Activated CD4-positive, alpha-beta T cell treated with anti-CD3 and anti-CD28 coated beads, Interleukin-2, amount 50 U/mL, for 16 hours (primary cell): Measurements from ENCODE around the gene MGAT4A.
"Not testable (repeated sequence)": the region's sequence is repeated elsewhere in the genome, so short reads cannot be mapped to it uniquely, and the experiment has no call there.

Experiments
- DNase-seq: peaks from one replicate; pipeline ENCODE4 v3.0.0-alpha.2; 2020

The MGAT4A gene

DNA sequence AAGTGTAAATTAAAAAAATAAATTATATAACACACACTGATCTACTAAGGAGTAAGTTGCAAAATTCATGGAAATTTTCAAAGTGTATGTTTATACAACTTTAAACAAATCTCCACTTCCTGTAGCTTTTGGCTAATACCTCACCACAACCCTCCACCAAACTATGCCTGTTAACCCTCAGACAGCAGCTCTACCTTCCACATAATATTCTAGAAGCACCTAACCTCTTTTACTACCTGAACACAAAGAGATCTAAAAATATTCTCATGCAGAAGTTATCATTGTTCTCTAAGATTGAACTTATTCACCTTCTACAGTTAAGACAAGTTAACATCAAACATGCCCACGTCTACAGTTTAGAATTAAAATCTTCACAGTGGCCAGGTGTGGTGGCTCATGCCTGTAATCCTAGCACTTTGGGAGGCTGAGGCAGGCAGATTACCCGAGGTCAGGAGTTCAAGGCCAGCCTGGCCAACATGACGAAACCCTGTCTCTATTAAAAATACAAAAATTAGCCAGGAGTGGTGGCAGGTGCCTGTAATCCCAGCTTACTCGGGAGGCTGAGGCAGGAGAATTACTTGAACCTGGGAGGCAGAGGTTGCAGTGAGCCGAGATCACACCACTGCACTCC is 2.7 kb downstream of the MGAT4A start:
- DNase-seq = not testable (repeated sequence)

GRCh38 chr2:98727369-98728087 is 3.4 kb downstream of the MGAT4A start:
- no peak for DNase-seq

DNA sequence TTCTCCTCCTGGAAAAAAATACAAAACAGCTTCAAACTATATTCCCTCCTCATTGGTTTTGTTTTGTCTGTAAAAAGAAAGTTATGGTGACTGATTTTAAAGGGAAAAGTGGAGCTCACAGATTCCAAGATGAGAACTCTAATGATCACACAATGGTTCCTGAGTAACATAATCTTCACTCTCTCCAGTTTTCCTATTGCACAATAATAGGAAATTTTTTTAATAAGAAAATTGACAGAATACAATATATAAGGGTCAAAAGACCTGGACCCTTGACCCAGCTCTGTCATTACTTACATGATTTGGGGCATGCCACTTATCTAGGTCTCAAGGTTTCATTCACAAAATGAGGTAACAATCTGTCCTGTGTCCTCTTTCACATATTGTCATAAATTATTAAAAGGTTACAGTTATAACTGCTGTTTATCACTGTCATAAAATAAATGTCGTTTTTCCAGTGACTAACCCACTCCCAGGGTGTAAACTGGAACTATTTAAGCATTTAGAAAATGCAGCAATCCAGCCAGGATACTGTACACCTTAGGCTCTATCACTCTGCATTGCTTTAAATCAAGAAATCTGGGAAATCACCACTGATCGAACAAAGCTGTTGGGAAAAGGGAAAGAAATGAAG is 4.1 kb downstream of the MGAT4A start:
- no peak for DNase-seq

GRCh38 chr2:98726205-98726604 is 4.7 kb downstream of the MGAT4A start:
- DNase-seq = no peak

DNA sequence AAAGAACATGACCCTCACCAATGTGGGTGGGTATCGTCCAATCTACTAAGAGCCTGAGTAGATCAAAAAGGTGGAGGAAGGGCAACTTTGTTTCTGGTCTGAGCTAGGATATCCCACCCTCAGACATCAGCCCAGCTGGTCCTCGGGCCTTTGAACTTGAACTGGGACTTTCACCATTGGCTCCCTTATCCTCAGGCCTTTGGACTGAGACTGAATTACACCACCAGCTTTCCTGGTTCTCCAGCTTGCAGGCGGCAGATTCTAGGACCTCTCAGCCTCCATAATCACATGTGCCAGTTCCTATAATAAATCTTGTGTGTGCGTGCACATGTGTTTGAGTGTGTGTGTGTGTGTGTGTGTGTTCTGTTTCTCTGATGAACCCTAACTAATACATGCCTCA is 10.6 kb downstream of the MGAT4A start:
- DNase-seq = no peak

DNA sequence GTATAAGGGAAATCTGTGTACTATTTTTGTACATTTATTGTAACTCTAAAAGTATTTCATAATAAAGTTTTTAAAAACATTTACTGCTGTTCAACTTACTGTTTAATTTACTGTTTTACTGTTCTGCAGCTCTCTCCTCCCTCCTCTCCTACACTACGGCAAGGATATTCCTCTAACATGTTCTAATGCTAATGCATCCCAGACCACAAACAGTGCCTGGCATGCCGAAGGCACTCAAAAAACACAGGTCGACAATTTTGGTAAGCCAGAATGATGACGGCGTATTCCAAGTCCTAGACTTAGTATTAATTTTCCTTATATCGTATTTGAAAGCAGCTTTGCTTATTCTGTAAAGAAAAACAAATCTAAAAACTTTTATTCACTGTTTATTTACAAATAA is 13.3 kb downstream of the MGAT4A start:
- DNase-seq = no peak

DNA sequence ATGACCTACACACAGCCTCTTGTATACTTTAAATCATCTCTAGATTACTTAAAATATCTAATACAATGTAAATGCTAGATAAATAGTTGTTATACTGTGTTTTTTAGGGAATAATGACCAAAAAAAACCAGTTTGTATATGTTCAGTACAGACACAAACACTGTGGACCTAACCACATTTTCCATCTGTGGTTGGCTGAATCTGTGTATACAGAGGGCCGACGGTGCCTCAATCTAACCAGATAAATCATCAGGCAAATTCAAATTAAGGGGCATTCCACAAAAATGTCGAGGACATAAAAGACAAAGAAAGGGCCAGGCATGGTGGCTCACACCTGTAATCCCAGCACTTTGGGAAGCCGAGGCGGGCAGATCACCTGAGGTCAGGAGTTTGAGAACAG is 14.1 kb downstream of the MGAT4A start:
- DNase-seq = no peak

DNA sequence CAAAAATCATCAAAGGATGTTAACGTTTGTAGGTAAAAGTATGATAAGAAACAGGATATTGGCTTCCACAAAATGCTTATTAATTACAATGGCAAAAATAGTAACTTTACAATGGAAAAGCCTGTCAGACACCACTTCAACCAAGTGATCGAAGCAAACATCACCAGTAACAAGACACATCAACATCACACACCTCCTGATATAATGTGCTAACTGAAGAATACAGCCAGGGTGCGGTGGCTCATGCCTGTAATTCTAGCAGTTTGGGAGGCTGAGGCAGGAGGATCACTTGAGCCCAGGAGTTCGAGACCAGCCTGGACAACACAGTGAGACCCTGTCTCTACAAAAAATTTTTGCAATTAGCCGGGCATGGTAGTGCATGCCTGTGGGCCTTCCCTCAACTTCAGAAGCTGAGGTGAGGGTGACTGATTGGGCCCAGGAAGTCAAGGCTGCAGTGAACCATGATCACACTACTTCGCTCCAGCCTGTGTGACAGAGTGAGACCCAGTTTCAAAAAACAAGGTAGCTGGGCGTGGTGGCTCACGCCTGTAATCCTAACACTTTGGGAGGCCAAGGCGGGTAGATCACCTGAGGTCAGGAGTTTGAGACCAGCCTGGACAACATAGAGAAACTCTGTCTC is 15.0 kb downstream of the MGAT4A start:
- no peak for DNase-seq

- no peak for DNase-seq
Measured at GRCh38 chr2:98713332-98714015, 17.5 kb downstream of the MGAT4A start.

DNA sequence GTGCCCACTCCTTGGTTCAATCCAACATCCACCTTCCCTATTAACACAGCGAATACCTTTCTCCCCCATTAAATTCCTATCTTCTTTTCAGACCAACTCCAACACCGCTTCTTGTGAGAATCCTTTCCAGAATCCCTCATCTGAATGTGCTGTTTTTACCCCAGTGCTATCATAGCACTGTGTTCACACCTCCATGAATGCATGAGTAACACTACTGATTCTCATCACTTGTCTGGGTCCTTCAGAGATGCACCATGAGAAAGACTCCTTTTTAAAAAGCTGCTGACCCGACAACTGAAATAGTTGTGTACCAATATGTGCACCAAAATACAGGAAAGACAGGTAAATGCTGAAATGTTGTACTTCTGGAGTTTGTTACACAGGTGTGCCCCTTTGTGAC is 18.8 kb downstream of the MGAT4A start:
- DNase-seq = no peak

DNA sequence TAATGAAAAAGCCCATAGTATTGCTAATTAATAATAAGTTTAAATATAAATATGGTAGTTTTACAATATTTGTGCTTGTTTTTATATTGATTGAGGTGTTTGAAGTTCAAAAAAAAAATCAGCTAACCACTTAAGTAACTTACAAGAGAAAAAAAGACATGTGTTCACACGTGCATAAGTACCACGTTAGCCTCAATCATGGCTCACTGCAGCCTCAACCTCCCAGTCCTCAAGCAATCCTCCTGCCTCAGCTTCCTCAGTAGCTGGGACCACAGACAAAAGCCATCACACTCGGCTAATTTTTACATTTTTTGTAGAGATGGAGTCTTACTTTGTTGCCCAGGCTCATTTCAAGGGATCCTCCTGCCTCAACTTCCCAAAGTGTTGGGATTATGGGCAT is 19.4 kb downstream of the MGAT4A start:
- no peak for DNase-seq

GRCh38 chr2:98710734-98711133 is 20.2 kb downstream of the MGAT4A start:
- no peak for DNase-seq

DNA sequence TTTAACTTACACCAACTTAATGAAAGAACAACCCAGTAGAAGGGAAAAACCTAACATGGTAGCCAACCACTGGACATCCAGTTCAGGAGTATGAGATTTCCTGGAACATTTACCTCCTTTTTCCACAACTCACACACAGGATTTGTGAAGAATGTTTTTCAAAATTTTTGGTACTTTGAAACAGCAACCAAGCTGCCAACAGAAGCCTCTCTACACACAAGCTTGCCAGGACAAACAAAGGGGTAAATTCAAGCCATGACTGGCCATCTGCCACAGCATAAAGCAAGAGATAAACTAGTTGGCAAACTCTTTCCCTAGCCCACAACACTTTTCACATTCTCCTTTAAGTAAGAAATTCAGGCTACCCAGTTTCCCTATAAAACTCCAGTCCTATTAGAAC is 21.4 kb downstream of the MGAT4A start:
- DNase-seq = no peak

GRCh38 chr2:98708396-98709186 is 22.3 kb downstream of the MGAT4A start:
- DNase-seq = no peak

DNA sequence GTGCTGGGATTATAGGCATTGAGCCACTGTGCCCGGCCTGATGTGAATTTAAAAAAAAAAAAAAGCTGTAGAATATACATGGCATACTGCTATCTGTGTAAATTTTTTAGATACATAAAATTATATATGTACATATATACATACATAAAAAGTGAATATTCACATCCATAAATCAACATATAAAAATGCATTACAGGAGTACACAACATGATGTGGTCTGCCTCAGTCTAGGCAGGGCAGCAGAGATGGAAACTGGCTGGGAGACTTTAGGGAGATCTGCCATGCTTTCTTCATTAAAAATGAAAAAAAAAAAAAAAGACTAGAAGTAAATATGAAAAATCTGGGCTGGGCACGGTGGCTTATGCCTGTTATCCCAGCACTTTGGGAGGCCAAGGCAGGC is 24.3 kb downstream of the MGAT4A start:
- no peak for DNase-seq

- no peak for DNase-seq
Measured at GRCh38 chr2:98705333-98705617, 25.7 kb downstream of the MGAT4A start.

- DNase-seq = no peak
Measured at GRCh38 chr2:98704499-98705332, 26.2 kb downstream of the MGAT4A start.

DNA sequence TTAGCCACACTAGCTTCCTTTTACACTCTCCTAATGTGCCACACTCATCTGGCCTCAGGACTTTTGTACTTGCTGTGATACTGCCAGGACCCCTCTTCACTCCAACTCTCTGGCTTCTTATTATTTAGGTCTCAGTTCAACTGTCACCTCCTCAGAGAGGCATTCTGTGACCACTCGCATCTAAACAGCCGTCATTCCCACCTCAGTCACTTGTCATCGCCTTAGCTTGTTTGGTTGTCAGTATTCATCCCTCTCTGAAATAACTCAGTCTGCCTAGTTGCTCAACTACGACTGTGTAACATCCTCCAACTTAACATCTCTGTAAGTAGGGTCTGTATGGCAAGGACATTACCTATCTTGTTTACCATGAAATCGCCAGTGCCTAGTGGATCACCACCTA is 27.2 kb downstream of the MGAT4A start:
- no peak for DNase-seq

- DNase-seq = no peak
Measured at GRCh38 chr2:98702858-98703620, 27.9 kb downstream of the MGAT4A start.

DNA sequence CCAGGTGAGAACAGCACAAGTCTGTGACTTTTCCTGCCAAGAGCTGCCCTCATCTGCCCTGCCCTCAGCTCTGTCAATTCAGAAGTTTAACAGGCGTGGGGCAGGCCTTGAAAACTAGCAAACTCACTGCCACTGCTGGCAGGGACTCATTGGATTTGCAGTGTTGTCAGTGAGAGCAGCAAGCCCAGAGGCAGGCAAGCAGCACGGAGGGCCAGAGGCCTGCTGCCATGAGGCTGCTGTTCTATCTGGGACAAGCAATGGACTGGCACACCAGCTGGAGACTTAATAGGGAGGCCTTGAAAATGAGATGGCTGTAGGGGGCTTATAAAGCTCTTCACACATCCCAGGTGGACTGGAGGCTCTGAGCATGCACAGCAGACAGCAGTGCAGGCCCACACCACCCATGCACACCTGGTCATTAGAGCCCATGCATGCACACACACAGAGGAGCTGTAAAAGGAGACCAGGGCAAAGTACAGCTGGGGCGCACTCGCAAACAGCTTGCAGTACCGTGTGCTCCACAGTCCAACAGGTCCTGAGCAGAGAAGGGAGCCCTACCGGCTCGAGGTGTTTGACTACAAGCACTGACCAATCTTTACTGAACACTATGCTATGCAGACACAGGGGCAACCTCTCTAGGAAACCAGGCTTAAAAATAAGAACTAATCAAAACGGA is 28.7 kb downstream of the MGAT4A start:
- DNase-seq = no peak
